Epithelial cell of proximal tubule (primary cell): Measurements from ENCODE around the gene FFAR4. TPM values are rescaled to one million over a fixed set of nuclear protein-coding genes. Genes with fewer than 3 reads are reported as not detected.

Experiments used
- DNase-seq: peaks from one replicate; pipeline ENCODE4 v3.0.0-alpha.2; 2011; ENCODE audit warnings: low read depth
- H3K4me3 ChIP-seq: 2 replicates; pipeline ENCODE4 v1.5.1; 2011; ENCODE audit warnings: low read depth, mild to moderate bottlenecking, low read length
- CTCF ChIP-seq: conservative IDR thresholded peaks from 2 replicates; pipeline ENCODE4 v1.5.1; 2012; ENCODE audit warnings: low read depth, mild to moderate bottlenecking, low read length
- total RNA-seq: library from RNA; depleted of rRNA; stranded (reverse); fragments of >200 nt; gene quantifications from 2 replicates; pipeline ENCODE4 v1.2.3, GENCODE V29; 2015

FFAR4 gene
- total RNA-seq, 1 donor from 2014 or later = not detected

- no peak overlapping the region for H3K4me3 ChIP-seq
- TF ChIP-seq CTCF = no peak
- DNase-seq = no peak
Measured at GRCh38 chr10:93547522-93547921, 18.9 kb upstream of the FFAR4 start.

GRCh38 chr10:93548376-93549071 is 17.9 kb upstream of the FFAR4 start:
- TF ChIP-seq CTCF = no peak
- DNase-seq = no peak
- H3K4me3 ChIP-seq = no peak overlapping the region

- no peak for TF ChIP-seq CTCF
- DNase-seq = no peak
Measured at GRCh38 chr10:93550606-93551005, 15.9 kb upstream of the FFAR4 start.

GRCh38 chr10:93552780-93553179 is 13.7 kb upstream of the FFAR4 start:
- H3K4me3 ChIP-seq = no peak overlapping the region
- TF ChIP-seq CTCF = no peak
- no peak for DNase-seq

More at GRCh38 chr10:93550606-93551005, 15.9 kb upstream of the FFAR4 start:
- H3K4me3 ChIP-seq = no peak overlapping the region

GRCh38 chr10:93553482-93554315 is 12.8 kb upstream of the FFAR4 start:
- no peak overlapping the region for H3K4me3 ChIP-seq
- TF ChIP-seq CTCF = no peak
- no peak for DNase-seq

GRCh38 chr10:93554316-93554663 is 12.2 kb upstream of the FFAR4 start:
- no peak for DNase-seq
- no peak overlapping the region for H3K4me3 ChIP-seq
- no peak for TF ChIP-seq CTCF
